ENCODE measurements around the gene TMEM205.

TMEM205 gene

DNA sequence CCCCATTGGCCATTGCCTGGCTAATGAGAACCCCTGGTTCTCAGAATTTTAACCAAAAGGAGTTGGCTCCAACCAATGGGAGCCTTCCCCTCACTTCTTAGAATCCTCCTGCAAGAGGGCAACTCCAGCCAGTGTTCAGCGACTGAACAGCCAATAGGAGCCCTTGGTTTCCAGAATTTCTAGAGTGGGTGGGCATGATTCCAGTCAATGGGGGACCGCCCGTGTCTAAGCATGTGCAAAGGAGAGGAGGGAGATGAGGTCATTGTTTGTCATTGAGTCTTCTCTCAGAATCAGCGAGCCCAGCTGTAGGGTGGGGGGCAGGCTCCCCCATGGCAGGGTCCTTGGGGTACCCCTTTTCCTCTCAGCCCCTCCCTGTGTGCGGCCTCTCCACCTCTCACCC lies 18.9 kb upstream of the TMEM205 start:
- ATAC-seq = no peak
- TF ChIP-seq ZNF70 (CRISPR knock-in tag; IDR thresholded peaks at IDR 0.05) (no peak), ZFP30 (CRISPR knock-in tag; IDR thresholded peaks at IDR 0.05) (no peak), ZC3H10 (CRISPR knock-in tag; IDR thresholded peaks at IDR 0.05) (no peak), ESRRG (CRISPR knock-in tag; IDR thresholded peaks at IDR 0.05) (no peak), TCF4 (CRISPR knock-in tag; IDR thresholded peaks at IDR 0.05; ENCODE audit: borderline replicate concordance) (no peak), RARB (CRISPR knock-in tag; IDR thresholded peaks at IDR 0.05) (no peak), PATZ1 (CRISPR knock-in tag; IDR thresholded peaks at IDR 0.05; ENCODE audit: borderline replicate concordance) (no peak), TOX (CRISPR knock-in tag; IDR thresholded peaks at IDR 0.05; ENCODE audit: borderline replicate concordance) (no peak), ZNF8 (CRISPR knock-in tag; IDR thresholded peaks at IDR 0.05) (no peak), ISL1 (CRISPR knock-in tag; IDR thresholded peaks at IDR 0.05) (no peak), ARNTL (CRISPR knock-in tag; IDR thresholded peaks at IDR 0.05; ENCODE audit: borderline replicate concordance, low read depth) (no peak), PPARA (CRISPR knock-in tag; IDR thresholded peaks at IDR 0.05; ENCODE audit: borderline replicate concordance) (no peak)
- TF ChIP-seq, protein P1, sequence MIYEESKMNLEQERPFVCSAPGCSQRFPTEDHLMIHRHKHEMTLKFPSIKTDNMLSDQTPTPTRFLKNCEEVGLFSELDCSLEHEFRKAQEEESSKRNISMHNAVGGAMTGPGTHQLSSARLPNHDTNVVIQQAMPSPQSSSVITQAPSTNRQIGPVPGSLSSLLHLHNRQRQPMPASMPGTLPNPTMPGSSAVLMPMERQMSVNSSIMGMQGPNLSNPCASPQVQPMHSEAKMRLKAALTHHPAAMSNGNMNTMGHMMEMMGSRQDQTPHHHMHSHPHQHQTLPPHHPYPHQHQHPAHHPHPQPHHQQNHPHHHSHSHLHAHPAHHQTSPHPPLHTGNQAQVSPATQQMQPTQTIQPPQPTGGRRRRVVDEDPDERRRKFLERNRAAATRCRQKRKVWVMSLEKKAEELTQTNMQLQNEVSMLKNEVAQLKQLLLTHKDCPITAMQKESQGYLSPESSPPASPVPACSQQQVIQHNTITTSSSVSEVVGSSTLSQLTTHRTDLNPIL (CRISPR knock-in tag; IDR thresholded peaks at IDR 0.05; ENCODE audit: low read depth) = no peak
- TF ChIP-seq, protein P2, sequence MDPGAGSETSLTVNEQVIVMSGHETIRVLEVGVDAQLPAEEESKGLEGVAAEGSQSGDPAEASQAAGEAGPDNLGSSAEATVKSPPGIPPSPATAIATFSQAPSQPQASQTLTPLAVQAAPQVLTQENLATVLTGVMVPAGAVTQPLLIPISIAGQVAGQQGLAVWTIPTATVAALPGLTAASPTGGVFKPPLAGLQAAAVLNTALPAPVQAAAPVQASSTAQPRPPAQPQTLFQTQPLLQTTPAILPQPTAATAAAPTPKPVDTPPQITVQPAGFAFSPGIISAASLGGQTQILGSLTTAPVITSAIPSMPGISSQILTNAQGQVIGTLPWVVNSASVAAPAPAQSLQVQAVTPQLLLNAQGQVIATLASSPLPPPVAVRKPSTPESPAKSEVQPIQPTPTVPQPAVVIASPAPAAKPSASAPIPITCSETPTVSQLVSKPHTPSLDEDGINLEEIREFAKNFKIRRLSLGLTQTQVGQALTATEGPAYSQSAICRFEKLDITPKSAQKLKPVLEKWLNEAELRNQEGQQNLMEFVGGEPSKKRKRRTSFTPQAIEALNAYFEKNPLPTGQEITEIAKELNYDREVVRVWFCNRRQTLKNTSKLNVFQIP (CRISPR knock-in tag; IDR thresholded peaks at IDR 0.05; ENCODE audit: borderline replicate concordance, low read depth) = no peak

- ATAC-seq = no peak
- TF ChIP-seq CSRNP3 (CRISPR knock-in tag; IDR thresholded peaks at IDR 0.05) (no peak), ZNF70 (CRISPR knock-in tag; IDR thresholded peaks at IDR 0.05) (no peak), ZFP3 (CRISPR knock-in tag; IDR thresholded peaks at IDR 0.05) (no peak), ARNTL (CRISPR knock-in tag; IDR thresholded peaks at IDR 0.05; ENCODE audit: borderline replicate concordance, low read depth) (no peak), SNAI2 (CRISPR knock-in tag; IDR thresholded peaks at IDR 0.05) (no peak), ZNF8 (CRISPR knock-in tag; IDR thresholded peaks at IDR 0.05) (no peak), ZFP30 (CRISPR knock-in tag; IDR thresholded peaks at IDR 0.05) (no peak), ZNF565 (CRISPR knock-in tag; conservative IDR thresholded peaks at IDR 0.05; ENCODE audit: low read depth) (no peak), ESRRG (CRISPR knock-in tag; IDR thresholded peaks at IDR 0.05) (no peak), ZC3H10 (CRISPR knock-in tag; IDR thresholded peaks at IDR 0.05) (no peak), OSR1 (CRISPR knock-in tag; IDR thresholded peaks at IDR 0.05) (no peak), PATZ1 (CRISPR knock-in tag; IDR thresholded peaks at IDR 0.05; ENCODE audit: borderline replicate concordance) (no peak), TCF4 (CRISPR knock-in tag; IDR thresholded peaks at IDR 0.05; ENCODE audit: borderline replicate concordance) (no peak), CSDC2 (CRISPR knock-in tag; IDR thresholded peaks at IDR 0.05) (no peak), TSHZ2 (CRISPR knock-in tag; IDR thresholded peaks at IDR 0.05) (no peak), BACH2 (CRISPR knock-in tag; IDR thresholded peaks at IDR 0.05; ENCODE audit: borderline replicate concordance) (no peak), TOX (CRISPR knock-in tag; IDR thresholded peaks at IDR 0.05; ENCODE audit: borderline replicate concordance) (no peak), ISL1 (CRISPR knock-in tag; IDR thresholded peaks at IDR 0.05) (no peak), GLIS3 (CRISPR knock-in tag; IDR thresholded peaks at IDR 0.05) (no peak)
- TF ChIP-seq, protein P2 (CRISPR knock-in tag; IDR thresholded peaks at IDR 0.05; ENCODE audit: borderline replicate concordance, low read depth) = no peak
Observed at GRCh38 chr19:11364296-11364904, 18.3 kb upstream of the TMEM205 start.
